Neural cell (in vitro differentiated cells): ENCODE data around the gene METAP1D.

Experiments
- EP300 ChIP-seq: fragments of 450-650 bp; conservative IDR thresholded peaks from 2 replicates; pipeline ENCODE4 v1.6.1; 2014; ENCODE audit warnings: antibody characterized with exemption, mild to moderate bottlenecking, moderate library complexity; ENCODE audit not compliant: poor library complexity, severe bottlenecking
- POLR2AphosphoS5 ChIP-seq: IDR thresholded peaks from 2 replicates; pipeline ENCODE4 v1.6.1; 2012
- TF ChIP-seq, protein P1 (sequence below): fragments of 450-650 bp; IDR thresholded peaks from 2 replicates; pipeline ENCODE4 v1.5.1; 2014; ENCODE audit warnings: antibody characterized with exemption, mild to moderate bottlenecking, moderate library complexity; ENCODE audit not compliant: poor library complexity, severe bottlenecking

DNA sequence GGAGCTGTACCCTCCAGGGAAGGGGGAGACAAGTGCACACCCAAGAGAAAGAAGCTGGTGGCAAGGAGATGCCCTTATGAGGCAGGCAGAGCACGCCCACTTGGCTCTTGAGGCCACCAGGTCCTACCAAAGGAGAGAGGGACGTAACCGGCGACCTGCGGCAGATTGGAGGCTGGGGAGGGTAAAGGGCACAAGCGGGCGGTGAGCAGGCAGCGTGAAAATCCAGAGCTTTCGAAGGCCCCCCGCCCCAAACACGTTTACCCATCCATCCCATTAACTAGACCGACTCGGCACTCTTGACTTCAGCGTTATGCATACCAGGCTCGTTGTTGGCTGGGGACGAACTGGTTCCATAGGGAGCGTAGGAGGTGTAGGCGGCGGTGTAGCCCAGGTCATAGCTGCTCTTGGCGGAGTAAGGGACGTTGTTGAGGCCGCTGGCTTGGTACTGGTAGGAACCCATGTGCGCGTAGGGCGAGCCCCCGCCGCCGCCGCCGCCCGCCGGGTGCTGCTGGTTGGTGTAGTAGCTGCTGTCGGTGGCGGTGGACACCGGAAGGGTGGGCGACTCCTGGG, 102.2 kb downstream of the METAP1D start:
- TF ChIP-seq, protein P1, sequence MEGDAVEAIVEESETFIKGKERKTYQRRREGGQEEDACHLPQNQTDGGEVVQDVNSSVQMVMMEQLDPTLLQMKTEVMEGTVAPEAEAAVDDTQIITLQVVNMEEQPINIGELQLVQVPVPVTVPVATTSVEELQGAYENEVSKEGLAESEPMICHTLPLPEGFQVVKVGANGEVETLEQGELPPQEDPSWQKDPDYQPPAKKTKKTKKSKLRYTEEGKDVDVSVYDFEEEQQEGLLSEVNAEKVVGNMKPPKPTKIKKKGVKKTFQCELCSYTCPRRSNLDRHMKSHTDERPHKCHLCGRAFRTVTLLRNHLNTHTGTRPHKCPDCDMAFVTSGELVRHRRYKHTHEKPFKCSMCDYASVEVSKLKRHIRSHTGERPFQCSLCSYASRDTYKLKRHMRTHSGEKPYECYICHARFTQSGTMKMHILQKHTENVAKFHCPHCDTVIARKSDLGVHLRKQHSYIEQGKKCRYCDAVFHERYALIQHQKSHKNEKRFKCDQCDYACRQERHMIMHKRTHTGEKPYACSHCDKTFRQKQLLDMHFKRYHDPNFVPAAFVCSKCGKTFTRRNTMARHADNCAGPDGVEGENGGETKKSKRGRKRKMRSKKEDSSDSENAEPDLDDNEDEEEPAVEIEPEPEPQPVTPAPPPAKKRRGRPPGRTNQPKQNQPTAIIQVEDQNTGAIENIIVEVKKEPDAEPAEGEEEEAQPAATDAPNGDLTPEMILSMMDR: no peak
- peak; percentile 45 for TF ChIP-seq POLR2AphosphoS5
- TF ChIP-seq EP300: no peak
